GM21526 (cell line): ENCODE data around the gene CPAMD8.

Experiments
- ATAC-seq: cut with Tn5 transposase; IDR thresholded peaks from one replicate; pipeline ENCODE4 v1.9.1; 2021; ENCODE audit warnings: moderate library complexity; ENCODE audit not compliant: unreplicated experiment, low FRiP score

The CPAMD8 gene

GRCh38 chr19:16922949-16923348 lies 103.7 kb downstream of the CPAMD8 start:
- no peak for ATAC-seq

- ATAC-seq = no peak
These were observed 104.0 kb downstream of the CPAMD8 start for GRCh38 chr19:16922592-16922934.

GRCh38 chr19:16921766-16922591 lies 104.6 kb downstream of the CPAMD8 start:
- no peak for ATAC-seq

GRCh38 chr19:16920816-16921529 lies 105.6 kb downstream of the CPAMD8 start:
- no peak for ATAC-seq

- no peak for ATAC-seq
These were observed 107.1 kb downstream of the CPAMD8 start for GRCh38 chr19:16919496-16919895.

- ATAC-seq = no peak
These were observed 109.2 kb downstream of the CPAMD8 start for GRCh38 chr19:16917401-16917800.

GRCh38 chr19:16915734-16916133 lies 110.9 kb downstream of the CPAMD8 start:
- no peak for ATAC-seq

- no peak for ATAC-seq
These were observed 111.5 kb downstream of the CPAMD8 start for GRCh38 chr19:16915135-16915534.

GRCh38 chr19:16914421-16914820 lies 112.2 kb downstream of the CPAMD8 start:
- ATAC-seq = no peak

- no peak for ATAC-seq
These were observed 113.8 kb downstream of the CPAMD8 start for GRCh38 chr19:16912780-16913179.

- ATAC-seq = no peak
These were observed 115.6 kb downstream of the CPAMD8 start for GRCh38 chr19:16911046-16911445.

- ATAC-seq = no peak
These were observed 117.9 kb downstream of the CPAMD8 start for GRCh38 chr19:16908759-16909158.

- no peak for ATAC-seq
These were observed 122.0 kb downstream of the CPAMD8 start for GRCh38 chr19:16904599-16904998.

- ATAC-seq = no peak
These were observed 123.3 kb downstream of the CPAMD8 start for GRCh38 chr19:16903347-16903746.

GRCh38 chr19:16902545-16902944 lies 124.1 kb downstream of the CPAMD8 start:
- no peak for ATAC-seq

- ATAC-seq = no peak
These were observed 125.0 kb downstream of the CPAMD8 start for GRCh38 chr19:16901491-16902175.

- no peak for ATAC-seq
These were observed 127.0 kb downstream of the CPAMD8 start for GRCh38 chr19:16899566-16900075.

- no peak for ATAC-seq
These were observed 128.1 kb downstream of the CPAMD8 start for GRCh38 chr19:16898361-16899015.

GRCh38 chr19:16897856-16898161 lies 128.8 kb downstream of the CPAMD8 start:
- no peak for ATAC-seq

- peak; percentile 41 for ATAC-seq
These were observed 129.4 kb downstream of the CPAMD8 start for GRCh38 chr19:16897029-16897855.
